ENCODE data around the gene ADAM23.
A peak's percentile ranks its signal among the peaks of the same experiment; 100 is the strongest.
"Not testable (repeated sequence)": the region's sequence is repeated elsewhere in the genome, so short reads cannot be mapped to it uniquely, and the experiment has no call there.

ADAM23 gene, protein sequence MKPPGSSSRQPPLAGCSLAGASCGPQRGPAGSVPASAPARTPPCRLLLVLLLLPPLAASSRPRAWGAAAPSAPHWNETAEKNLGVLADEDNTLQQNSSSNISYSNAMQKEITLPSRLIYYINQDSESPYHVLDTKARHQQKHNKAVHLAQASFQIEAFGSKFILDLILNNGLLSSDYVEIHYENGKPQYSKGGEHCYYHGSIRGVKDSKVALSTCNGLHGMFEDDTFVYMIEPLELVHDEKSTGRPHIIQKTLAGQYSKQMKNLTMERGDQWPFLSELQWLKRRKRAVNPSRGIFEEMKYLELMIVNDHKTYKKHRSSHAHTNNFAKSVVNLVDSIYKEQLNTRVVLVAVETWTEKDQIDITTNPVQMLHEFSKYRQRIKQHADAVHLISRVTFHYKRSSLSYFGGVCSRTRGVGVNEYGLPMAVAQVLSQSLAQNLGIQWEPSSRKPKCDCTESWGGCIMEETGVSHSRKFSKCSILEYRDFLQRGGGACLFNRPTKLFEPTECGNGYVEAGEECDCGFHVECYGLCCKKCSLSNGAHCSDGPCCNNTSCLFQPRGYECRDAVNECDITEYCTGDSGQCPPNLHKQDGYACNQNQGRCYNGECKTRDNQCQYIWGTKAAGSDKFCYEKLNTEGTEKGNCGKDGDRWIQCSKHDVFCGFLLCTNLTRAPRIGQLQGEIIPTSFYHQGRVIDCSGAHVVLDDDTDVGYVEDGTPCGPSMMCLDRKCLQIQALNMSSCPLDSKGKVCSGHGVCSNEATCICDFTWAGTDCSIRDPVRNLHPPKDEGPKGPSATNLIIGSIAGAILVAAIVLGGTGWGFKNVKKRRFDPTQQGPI

GRCh38 chr2:206442833-206443734 is at the start of gene ADAM23:
TSS of gene ADAM23 (plus strand) at chr2:206443532. CDS start at chr2:206443867, 335 bp downstream.
- DNase-seq (ENCODE audit: low read depth, low spot score), result no peak

GRCh38 chr2:206396211-206396610 is 47.1 kb upstream of the ADAM23 start:
- H3K27ac ChIP-seq, result no peak overlapping the region
- DNase-seq (ENCODE audit: low read depth, low spot score), result no peak

More at GRCh38 chr2:206442833-206443734, at the start of gene ADAM23:
- no peak within 1 kb of the TSS for H3K27ac ChIP-seq

DNA sequence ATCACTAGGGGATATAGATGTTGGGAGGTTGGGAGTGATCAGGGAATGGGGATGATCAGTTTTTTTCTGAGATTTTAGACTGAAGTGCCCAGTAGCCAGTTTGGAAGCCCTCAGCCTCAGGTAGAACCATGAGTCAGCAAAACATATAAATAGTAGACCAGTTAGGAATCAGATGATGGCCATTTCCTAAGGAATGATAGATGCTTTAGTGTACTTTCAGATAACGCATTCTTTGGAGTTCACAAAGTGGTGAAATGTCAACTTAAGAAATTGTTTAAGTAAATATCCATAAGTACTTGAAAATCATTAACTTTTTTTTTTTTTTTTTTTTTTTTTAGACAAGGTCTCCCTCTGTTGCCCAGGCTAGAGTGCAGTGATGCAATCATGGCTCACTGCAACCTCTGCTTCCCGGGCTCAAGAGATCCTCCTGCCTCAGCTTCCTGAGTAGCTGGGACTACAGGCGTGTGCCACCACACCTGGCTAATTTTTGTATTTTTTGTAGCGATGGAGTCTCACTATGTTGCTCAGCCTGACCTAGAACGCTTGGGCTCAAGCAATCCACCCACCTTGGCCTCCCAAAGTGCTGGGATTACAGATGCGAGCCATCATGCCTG is 40.3 kb upstream of the ADAM23 start:
- DNase-seq (ENCODE audit: low read depth, low spot score); H3K27ac ChIP-seq: not testable (repeated sequence)

DNA sequence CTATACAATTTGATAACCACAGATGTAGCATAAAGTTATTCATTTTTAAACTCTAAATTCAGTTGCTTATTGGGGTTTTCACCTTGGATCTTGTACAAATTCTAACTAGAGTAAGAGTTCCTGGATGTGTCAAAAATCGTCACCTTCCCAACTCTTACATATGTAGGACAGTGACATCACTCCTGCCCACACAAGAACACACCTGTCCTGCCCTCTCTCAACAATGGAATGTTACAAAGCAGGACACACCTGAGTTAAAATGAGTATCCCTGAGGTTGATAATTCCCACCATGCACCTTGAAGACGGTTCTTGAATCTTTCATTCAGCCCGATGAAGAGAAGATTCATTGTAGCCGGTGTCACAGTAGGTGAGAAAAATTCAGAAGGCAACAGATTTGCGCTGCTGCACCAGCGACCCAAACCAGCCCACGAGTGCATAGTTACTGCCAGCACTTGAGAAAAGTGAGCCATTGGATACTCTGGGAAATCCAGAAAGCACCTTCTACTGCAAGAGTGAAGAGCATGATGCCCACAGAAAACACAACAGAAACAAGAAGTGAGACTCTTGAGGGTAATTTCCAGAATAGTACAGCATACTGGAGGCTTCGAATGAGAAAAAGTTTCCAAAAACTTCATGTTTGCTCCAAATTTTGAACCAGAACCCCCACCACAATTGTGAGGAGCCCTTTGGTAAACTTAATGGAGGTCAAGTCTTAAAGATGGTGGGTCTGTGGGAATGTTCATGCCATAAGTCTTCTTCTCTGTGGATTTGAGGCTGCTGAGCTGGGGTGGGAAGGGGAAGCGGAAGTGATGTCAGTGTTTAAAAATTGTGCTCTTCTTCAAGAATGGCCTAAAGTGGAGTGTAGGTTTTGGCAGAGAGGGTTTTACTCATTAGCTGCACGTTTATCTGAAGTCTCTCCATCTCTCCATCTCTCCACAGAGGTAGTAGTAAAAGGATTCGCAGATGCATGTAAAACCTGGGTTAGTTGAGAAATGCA is 34.7 kb upstream of the ADAM23 start:
- no peak for DNase-seq (ENCODE audit: low read depth, low spot score)
- no peak overlapping the region for H3K27ac ChIP-seq

DNA sequence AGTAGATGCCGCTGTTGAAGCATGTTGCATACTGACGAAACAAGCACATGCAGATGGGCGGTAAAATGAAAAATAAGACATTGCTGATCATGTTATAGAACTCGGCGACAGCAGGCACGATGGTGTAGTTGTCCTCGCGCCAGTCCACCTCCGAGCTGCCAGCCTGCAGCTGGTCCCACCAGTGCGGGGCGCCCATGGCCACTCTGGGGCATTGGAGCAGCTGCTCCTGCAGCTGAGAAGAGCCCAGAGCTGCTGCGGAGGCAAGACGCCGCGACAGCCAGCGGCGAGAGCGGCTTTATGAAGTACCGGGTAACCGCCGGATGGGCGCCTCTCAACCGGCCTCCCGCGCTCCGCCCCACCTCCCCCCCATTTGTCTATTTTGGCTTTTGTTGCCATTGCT is 32.6 kb upstream of the ADAM23 start:
- no peak overlapping the region for H3K27ac ChIP-seq
- DNase-seq (ENCODE audit: low read depth, low spot score), result no peak

GRCh38 chr2:206415618-206416243 is 27.6 kb upstream of the ADAM23 start:
- H3K27ac ChIP-seq, result no peak overlapping the region
- no peak for DNase-seq (ENCODE audit: low read depth, low spot score)

- DNase-seq (ENCODE audit: low read depth, low spot score), result peak; percentile 24
These were observed 24.4 kb upstream of the ADAM23 start for GRCh38 chr2:206418968-206419367.

DNA sequence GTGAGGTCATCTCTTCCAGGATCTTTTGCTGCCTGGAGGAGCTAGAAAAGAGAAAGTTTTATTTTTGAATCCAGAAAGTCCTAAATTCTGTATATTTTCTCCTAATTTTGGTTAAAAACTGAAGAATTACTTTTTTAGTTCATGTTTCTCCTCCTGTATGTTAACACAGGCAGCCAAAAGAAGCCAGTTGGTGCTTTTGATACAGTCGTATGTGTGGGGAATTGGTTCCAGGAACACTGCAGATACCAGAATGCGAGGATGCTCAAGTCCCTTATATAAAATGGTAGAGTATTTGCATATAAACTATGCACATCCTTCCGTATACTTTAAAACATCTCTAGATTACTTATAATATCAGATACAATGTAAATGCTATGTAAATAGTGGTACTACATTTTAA is 22.6 kb upstream of the ADAM23 start:
- DNase-seq (ENCODE audit: low read depth, low spot score), result no peak
- no peak overlapping the region for H3K27ac ChIP-seq

More at GRCh38 chr2:206418968-206419367, 24.4 kb upstream of the ADAM23 start:
- no peak overlapping the region for H3K27ac ChIP-seq

GRCh38 chr2:206422493-206422892 is 20.8 kb upstream of the ADAM23 start:
- no peak overlapping the region for H3K27ac ChIP-seq
- DNase-seq (ENCODE audit: low read depth, low spot score), result no peak

DNA sequence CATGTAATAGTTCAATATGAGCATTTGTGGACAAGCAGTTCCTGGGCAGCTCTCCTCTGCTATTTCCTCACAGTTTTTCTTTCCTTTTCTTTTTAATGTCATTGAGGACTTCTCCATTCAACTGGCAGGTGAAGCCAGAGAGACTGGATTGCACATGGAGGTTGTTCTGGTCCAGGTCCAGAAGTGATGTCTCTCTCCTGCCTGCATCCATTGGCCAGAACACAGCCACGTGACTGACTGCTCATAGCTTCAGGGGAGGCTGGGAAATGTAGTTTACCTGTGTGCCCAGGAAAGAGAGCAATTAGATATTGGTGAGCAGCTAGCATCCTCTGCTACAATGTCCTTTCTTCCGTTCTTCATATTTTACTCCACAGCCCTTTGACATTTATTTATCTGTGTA is 20.2 kb upstream of the ADAM23 start:
- DNase-seq (ENCODE audit: low read depth, low spot score), result no peak

DNA sequence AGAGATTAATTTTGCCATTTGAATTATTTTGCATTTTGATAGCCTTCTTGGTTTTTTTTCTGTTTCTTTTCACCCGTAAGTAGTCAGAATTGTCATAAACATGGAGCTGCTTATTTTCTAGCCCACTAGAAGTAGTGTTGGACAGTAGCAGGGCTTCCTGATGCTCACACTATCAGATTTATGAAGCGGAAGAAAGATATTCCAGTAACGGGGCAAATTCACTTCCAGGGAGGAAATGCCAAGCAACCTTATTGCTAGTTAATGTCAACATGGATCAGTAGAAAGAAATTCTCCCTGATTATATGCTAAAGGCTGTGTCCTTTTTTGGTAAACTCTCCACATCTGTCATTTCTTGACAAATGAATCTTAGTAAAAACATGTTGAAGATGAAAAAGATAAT is 19.2 kb upstream of the ADAM23 start:
- H3K27ac ChIP-seq, result no peak overlapping the region
- no peak for DNase-seq (ENCODE audit: low read depth, low spot score)

More for the DNA sequence above, 20.2 kb upstream of the ADAM23 start:
- H3K27ac ChIP-seq, result no peak overlapping the region

GRCh38 chr2:206428783-206429182 is 14.5 kb upstream of the ADAM23 start:
- H3K27ac ChIP-seq, result no peak overlapping the region
- no peak for DNase-seq (ENCODE audit: low read depth, low spot score)

DNA sequence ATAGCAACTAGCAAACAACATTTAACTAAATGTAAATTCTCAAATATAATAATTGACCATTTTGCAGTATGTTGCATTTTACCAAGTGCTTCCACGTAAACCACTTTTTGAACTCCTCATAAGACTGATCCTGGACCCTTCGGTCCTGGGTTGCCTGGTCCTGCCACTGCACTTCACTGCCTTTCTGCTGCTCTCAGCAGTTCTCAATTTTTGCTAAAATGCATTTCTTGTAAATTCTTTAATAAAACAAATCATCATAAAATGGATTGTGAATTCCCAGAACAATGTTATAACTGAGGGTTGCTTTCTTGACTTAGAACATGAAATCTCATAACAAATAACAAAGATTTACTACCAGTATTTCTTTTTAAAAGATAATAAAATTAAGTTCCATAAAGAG is 12.9 kb upstream of the ADAM23 start:
- DNase-seq (ENCODE audit: low read depth, low spot score), result no peak
- no peak overlapping the region for H3K27ac ChIP-seq

DNA sequence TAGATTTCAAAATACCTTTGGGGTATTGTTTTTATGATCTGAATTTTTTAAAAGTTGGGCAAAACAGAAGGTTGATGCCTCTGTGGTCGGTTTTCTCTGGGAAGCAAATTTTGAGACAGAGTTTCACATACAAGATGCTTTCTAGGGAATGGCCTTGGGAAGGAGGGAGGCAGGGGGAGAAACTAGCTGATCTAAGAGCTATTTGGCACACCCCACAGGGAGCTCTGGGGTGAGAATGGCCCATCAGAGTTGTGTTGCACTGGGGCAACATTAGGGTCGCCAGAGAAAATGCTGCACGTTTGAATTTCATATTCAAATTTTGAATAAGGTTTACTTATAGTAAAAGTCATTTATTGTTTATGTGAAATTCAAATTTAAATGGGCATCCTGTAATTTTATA is 11.9 kb upstream of the ADAM23 start:
- no peak for DNase-seq (ENCODE audit: low read depth, low spot score)
- H3K27ac ChIP-seq, result no peak overlapping the region

GRCh38 chr2:206432193-206433082 is 10.9 kb upstream of the ADAM23 start:
- no peak for DNase-seq (ENCODE audit: low read depth, low spot score)

GRCh38 chr2:206433190-206433589 is 10.1 kb upstream of the ADAM23 start:
- no peak overlapping the region for H3K27ac ChIP-seq
- DNase-seq (ENCODE audit: low read depth, low spot score), result no peak

More at GRCh38 chr2:206432193-206433082, 10.9 kb upstream of the ADAM23 start:
- no peak overlapping the region for H3K27ac ChIP-seq

DNA sequence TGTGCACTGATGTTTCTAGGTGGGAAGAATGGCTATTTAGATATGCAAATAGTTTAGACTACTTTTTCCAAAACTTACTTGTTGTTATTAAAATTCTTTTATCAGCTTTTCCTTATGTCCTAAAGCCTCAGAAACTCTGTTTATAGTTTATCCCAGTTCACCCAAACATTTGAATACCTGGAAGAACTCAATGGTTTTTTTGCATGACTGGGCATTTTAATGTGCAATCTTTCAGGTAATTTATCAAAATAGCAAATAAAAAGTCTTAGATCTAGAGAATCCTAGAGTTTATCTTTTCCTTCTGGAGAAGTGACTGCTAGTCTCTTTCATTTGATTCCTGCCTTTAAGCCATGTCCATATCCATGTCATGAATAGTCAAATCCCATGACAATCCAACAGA is 9.6 kb upstream of the ADAM23 start:
- DNase-seq (ENCODE audit: low read depth, low spot score), result no peak
- no peak overlapping the region for H3K27ac ChIP-seq

Data from epithelial cell of prostate (primary cell).